Right atrium auricular region (tissue), 2 donors: ENCODE data around the gene S100A6. TPM values are rescaled to one million over a fixed set of nuclear protein-coding genes. Genes with fewer than 3 reads are reported as not detected.

ENCODE experiments used
- DNase-seq: peaks from one replicate; pipeline ENCODE4 v3.0.0-alpha.2; 2019; ENCODE audit warnings: low spot score
- H3K27ac ChIP-seq, 2 donors: fragments of 200-600 bp; sonication (generic); 1 replicate in 1 of 2; 2 replicates in 1 of 2; pipeline ENCODE4 v1.5.1; 2016 to 2019
- H3K27me3 ChIP-seq, 2 donors: fragments of 200-600 bp; sonication (generic); one replicate each; pipeline versions ENCODE4 v1.5.1 to v1.6.0; 2017 to 2019
- H3K36me3 ChIP-seq: fragments of 200-600 bp; sonication (generic); one replicate; pipeline ENCODE4 v1.5.1; 2016
- H3K4me1 ChIP-seq, 2 donors: fragments of 200-600 bp; sonication (generic); one replicate each; pipeline versions ENCODE4 v1.5.1 to v1.6.0; 2017 to 2019
- H3K4me3 ChIP-seq, 2 donors: fragments of 200-600 bp; sonication (generic); 1 replicate in 1 of 2; 2 replicates in 1 of 2; pipeline ENCODE4 v1.5.1; 2017 to 2019; ENCODE audit warnings: mild to moderate bottlenecking in 1 of 2, moderate library complexity in 1 of 2
- H3K9me3 ChIP-seq, 2 donors: fragments of 200-600 bp; sonication (generic); one replicate each; pipeline ENCODE4 v1.5.1; 2019
- total RNA-seq, 2 donors: library from RNA; depleted of rRNA; stranded (reverse); fragments of >200 nt; gene quantifications; one replicate each; pipeline ENCODE4 v1.1.0, GENCODE V29; 2016
- TF ChIP-seq, protein P1 (sequence below), 2 donors: fragments of 200-600 bp; sonication (generic); IDR thresholded peaks; one replicate each; pipeline ENCODE4 v1.5.1; 2019; ENCODE audit warnings: antibody characterized with exemption in 2 of 2

Gene S100A6
- total RNA-seq, 2 donors from 2014 or later = 156 to 324 TPM

- H3K4me1 ChIP-seq = peaks cover 0 to 49% of the 10 kb centered on the region in 2 donors
- H3K9me3 ChIP-seq = no peaks in the 10 kb centered on the region
- TF ChIP-seq, protein P1, sequence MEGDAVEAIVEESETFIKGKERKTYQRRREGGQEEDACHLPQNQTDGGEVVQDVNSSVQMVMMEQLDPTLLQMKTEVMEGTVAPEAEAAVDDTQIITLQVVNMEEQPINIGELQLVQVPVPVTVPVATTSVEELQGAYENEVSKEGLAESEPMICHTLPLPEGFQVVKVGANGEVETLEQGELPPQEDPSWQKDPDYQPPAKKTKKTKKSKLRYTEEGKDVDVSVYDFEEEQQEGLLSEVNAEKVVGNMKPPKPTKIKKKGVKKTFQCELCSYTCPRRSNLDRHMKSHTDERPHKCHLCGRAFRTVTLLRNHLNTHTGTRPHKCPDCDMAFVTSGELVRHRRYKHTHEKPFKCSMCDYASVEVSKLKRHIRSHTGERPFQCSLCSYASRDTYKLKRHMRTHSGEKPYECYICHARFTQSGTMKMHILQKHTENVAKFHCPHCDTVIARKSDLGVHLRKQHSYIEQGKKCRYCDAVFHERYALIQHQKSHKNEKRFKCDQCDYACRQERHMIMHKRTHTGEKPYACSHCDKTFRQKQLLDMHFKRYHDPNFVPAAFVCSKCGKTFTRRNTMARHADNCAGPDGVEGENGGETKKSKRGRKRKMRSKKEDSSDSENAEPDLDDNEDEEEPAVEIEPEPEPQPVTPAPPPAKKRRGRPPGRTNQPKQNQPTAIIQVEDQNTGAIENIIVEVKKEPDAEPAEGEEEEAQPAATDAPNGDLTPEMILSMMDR (IDR thresholded peaks at IDR 0.05) = no peak
Measured at GRCh38 chr1:153570874-153571273, 35.1 kb upstream of the S100A6 start.

DNA sequence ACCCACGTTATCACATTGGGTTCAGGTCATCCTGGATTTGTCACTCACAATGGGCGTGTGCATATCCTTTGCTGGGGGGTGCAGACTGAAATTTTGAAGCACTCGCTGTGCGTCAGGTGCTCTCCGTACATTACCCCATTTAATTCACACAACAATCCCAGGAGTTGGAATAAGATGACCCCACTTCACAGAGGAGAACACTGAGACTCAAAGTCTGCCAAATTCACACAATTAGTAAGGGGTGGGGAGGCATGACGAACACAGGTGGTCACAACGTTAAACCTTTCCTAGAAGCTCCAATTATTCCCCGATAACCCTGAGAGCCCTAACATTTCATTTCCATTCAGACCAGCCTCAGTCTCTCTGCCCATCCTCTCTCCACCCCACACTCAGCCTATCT is 33.7 kb upstream of the S100A6 start:
- TF ChIP-seq, protein P1 (IDR thresholded peaks at IDR 0.05) = no peak
- DNase-seq = no peak
- Histone ChIP-seq H3K27ac (no peak overlapping the region), H3K27me3 (no peaks in the 10 kb centered on the region), H3K4me3 (no peak overlapping the region), H3K36me3 (no peaks in the 10 kb centered on the region), H3K4me1 (peaks cover 0 to 56% of the 10 kb centered on the region in 2 donors), H3K9me3 (no peaks in the 10 kb centered on the region)

More at GRCh38 chr1:153570874-153571273, 35.1 kb upstream of the S100A6 start:
- H3K36me3 ChIP-seq = no peaks in the 10 kb centered on the region
- no peak for DNase-seq
- no peak overlapping the region for H3K4me3 ChIP-seq
- H3K27ac ChIP-seq = no peak overlapping the region
- no peaks in the 10 kb centered on the region for H3K27me3 ChIP-seq

- H3K36me3 ChIP-seq = no peaks in the 10 kb centered on the region
- no peaks in the 10 kb centered on the region for H3K9me3 ChIP-seq
- H3K27ac ChIP-seq = peak overlapping the region; percentile 84 to 89
- H3K4me3 ChIP-seq = peak overlapping the region; percentile 10 to 23
- H3K27me3 ChIP-seq = no peaks in the 10 kb centered on the region
- DNase-seq = peak; percentile 94
- H3K4me1 ChIP-seq = peaks cover 0 to 56% of the 10 kb centered on the region in 2 donors
- TF ChIP-seq, protein P1 (IDR thresholded peaks at IDR 0.05) = peak; percentile 99 to 100
Measured at GRCh38 chr1:153568367-153569099, 32.7 kb upstream of the S100A6 start.

DNA sequence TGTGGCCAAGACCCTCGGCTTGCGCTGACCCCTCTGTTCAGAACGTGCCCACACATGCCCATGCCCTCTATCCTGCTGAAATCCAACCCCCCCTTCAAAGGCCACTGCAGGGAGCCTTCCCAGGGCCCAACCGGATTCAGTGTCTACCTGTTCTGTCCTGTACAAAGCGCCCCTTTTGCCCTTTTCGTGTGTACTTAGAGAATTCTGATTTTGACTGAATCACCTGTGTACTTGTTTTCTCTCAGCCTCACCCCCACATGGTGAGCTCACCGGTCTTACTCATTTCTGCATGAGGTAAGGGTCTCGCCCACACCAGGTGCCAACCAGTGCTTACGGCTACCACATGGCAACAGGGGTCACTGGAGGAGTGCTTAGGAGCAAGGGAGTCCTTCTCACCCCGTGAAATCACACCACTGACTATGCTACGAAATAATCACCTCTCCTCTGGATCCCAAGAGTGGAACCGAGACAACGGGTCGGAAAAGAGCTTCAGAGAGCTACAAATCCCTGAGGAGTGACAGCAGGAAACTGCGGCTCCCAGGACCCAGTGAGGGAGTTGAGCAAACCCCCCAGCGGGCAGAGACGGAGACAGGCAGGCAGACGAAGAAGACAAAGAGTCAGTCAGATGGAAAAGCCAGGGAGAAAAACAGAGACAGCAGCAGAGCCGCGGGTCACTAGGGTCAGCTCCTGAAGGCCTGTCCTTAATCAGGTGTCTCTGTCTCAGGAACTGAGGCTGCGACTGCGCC is 32.0 kb upstream of the S100A6 start:
- H3K9me3 ChIP-seq = no peaks in the 10 kb centered on the region

GRCh38 chr1:153566414-153567371 is 30.9 kb upstream of the S100A6 start:
- H3K4me3 ChIP-seq = no peak overlapping the region
- TF ChIP-seq, protein P1 (IDR thresholded peaks at IDR 0.05) = no peak
- peak; percentile 98 for DNase-seq
- no peaks in the 10 kb centered on the region for H3K36me3 ChIP-seq
- H3K4me1 ChIP-seq = peaks cover 0 to 41% of the 10 kb centered on the region in 2 donors
- peak overlapping the region; percentile 84 to 89 for H3K27ac ChIP-seq
- no peaks in the 10 kb centered on the region for H3K9me3 ChIP-seq
- no peaks in the 10 kb centered on the region for H3K27me3 ChIP-seq

More for the DNA sequence above, 32.0 kb upstream of the S100A6 start:
- no peak for DNase-seq
- Histone ChIP-seq H3K27me3 (no peaks in the 10 kb centered on the region), H3K27ac (peak overlapping the region; percentile 84 to 89), H3K4me3 (peak overlapping the region in 1 of 2 donors; percentile 23), H3K36me3 (no peaks in the 10 kb centered on the region), H3K4me1 (peaks cover 0 to 50% of the 10 kb centered on the region in 2 donors)
- TF ChIP-seq, protein P1 (IDR thresholded peaks at IDR 0.05) = no peak
